HG03060 (cell line): ENCODE data around the gene PTMA.
"Not testable (repeated sequence)": the region's sequence is repeated elsewhere in the genome, so short reads cannot be mapped to it uniquely, and the experiment has no call there.

Experiments
- ATAC-seq: cut with Tn5 transposase; IDR thresholded peaks from one replicate; pipeline ENCODE4 v1.9.1; 2021; ENCODE audit warnings: low read depth, moderate number of reproducible peaks; ENCODE audit not compliant: unreplicated experiment

The PTMA gene

DNA sequence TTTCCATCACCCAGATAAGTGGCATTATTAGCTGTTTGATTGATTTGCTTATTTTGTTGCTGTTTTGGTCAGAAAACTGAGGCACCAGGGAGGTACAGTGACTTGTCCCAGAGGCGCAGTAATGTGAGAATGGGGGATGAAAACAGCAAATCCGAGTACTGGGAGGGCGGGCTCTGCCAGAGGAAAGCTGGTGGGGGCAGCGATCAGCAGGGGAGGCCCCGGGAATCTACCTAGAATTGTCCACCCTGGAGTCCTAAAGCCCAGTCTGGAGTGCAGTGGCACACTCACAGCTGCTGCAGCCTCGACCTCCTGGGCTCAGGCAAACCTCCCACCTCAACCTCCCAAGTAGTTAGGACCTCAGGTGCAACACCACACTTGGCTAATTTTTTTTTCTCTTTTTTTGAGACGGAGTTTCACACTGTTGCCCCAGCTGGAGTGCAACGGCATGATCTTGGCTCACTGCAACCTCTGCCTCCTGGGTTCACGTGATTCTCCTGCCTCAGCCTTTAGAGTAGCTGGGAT lies 17.0 kb upstream of the PTMA start:
- ATAC-seq: no peak

- no peak for ATAC-seq
Measured at GRCh38 chr2:231692847-231693246, 15.5 kb upstream of the PTMA start.

DNA sequence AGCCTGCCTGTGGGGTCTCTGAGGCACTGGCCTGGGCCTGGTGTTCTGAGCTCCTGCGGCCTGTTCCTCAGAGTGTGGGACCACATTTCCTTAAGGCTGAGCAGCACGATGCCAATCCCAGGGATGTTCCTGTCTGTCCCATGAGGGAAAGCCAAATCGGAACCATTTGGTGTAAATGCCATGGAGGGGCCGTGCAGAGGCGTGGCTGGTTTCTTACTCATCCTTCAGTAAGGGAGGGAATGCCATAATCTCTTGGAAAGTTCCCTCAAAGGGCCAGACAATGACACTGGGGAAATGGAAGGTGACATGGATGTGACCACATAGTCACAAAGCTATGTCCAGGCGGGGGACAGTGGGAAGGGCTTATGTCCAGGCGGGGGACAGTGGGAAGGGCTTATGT lies 14.4 kb upstream of the PTMA start:
- no peak for ATAC-seq

DNA sequence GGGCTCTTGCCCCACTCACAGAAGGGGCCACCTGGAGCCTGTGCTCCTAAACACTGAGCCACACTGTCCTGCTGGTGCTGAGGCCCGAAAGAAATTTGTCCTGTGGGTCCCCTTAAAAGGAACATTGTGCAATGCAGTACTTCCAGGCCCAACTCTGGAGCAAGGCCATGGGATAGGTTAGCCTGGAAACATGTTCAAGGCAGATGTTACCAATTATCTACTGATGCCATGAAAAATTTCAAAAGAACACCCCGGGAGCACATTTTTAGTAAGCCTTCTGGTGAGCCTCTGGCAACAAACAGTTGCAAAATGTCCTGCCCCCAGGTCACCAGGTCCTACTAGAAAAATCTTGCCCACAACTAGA lies 12.3 kb upstream of the PTMA start:
- no peak for ATAC-seq

- no peak for ATAC-seq
Measured at GRCh38 chr2:231699006-231699405, 9.3 kb upstream of the PTMA start.

GRCh38 chr2:231701456-231702373 lies 6.6 kb upstream of the PTMA start:
- ATAC-seq: no peak

DNA sequence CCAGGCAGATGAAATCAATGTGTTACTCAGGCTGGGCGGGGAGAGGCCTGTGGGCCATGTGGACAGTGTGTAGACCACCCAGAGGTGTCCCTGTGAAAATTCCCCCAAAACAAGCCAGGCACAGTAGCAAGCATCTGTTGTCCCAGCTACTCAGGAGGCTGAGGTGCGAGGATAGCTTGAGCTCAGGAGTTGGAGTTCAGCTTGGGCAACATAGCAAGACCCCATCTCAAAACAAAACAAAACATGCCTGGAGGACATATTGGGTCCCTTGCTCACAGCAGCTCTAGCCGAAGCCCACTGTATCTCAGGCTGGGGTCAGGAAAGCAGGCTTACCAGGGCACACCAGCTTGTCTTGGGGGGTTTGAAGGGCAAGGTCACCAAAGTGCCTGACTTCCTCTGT lies 4.3 kb upstream of the PTMA start:
- ATAC-seq: no peak

DNA sequence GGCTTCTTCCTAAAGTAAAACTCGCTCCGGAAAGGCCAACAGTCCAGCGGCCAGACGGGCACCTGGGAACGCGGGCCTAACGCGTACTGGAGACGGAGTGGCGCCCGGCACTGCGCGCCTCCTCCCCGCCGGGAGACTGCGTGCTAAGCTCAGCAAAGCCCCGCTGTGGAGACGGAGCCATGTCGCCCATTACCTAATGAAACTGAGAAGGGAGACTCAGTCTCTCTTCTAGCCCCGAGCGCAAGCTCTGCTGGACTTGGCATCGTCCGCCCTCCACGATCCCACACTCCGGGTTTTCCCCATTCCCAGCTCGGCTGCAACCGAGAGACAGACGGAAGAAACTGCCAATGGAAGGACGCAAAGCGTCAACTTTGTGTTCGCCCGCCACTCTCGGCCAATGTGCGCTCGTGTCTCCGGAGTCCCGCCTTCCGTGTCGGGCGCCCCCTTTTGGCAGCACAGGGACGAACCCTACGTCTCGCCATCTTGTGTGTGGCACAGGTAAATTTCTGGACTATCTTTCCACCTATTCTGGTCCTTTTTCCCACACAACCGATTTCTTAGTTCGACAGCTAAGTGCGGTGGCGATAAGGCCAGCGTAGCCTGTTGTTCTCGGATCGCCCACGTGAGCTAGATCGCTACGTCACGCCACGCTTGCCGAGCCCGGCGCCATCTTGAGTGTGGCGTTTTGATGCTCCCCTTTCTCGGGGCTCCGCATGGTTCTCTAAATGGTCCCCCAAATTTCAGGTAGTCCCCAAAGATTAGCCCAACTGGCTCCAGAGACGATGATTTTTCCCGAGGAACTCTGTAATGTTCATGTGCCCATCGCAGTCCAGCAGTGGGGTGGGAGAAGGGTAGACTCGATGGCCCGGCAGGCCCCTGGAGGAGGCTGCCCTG lies 1.3 kb upstream of the PTMA start:
- peak; percentile 43 for ATAC-seq

DNA sequence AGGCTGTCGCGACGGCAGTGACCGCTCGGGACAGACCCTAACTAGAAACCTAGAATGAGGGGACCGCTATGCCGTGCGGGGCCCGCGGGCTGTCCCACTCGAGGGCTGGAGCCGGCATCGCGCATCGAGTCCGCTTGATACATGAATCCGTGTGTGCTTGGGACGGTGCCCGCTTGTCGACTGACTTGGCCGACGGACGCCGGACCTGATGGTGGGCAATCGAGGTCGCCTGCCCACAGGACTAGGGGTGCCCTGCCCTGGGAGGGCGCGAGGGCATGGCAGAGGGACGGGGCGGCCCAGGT lies 749 bp upstream of the PTMA start:
- no peak for ATAC-seq

DNA sequence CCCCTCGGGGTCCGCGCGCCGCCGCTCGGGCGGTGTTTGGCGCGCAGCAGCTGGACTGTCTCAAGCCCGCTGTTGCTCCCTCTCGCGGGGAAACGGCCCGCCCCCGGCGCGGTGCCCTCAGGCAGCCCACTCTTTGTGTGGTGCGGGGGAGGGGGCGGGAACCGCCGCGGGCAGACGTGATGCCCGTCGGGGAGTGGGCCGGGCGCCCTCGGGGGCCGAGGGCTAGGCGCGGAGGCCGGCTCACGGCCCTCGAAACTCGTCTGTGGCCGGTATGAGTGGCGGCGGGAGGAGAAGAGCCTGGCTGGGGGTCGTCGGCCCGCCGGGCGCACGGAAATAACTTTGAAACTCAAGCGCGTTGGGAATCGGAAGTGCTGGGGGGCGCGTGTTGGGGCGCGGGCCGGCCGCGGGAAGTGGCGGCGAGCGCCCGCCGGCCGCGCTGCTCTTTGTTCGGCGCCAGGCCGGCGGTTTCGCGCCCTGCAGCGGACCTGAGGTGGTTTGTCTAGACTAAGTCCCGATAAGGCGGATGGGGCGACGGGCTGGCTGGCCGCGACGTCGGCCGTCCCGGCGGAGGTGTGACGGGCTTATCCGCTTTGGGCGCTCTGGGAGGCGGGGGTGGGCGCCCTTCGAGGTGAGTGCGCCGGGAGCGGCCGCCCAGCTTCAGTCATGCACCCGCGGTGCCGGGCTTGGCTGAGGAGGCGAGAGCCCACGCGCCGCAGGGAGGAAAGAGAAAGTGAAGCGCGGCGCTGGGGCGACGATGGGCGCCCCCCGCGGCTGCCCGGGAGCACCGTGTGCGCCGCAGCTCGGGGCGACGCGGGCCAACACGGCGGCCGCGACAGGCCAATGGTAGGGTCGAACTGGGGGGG lies 679 bp downstream of the PTMA start:
- no peak for ATAC-seq

DNA sequence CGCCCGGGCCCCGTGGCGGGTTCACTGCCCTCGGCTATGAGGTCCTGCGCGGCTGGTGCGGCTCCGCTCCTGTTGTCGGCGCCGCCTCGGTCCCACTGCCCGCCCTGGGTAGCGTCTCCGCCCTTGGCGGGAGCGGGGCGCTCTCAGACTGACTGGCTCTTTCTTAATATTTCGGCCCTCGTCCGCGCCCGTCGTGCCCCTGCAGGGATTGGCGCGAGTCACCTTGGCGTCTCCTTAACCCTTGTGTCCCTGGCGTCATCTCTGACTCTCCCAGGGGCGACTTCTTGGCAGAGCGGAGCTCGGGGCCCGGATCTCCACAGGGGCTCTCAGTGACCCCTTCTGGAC lies 1.3 kb downstream of the PTMA start:
- ATAC-seq: no peak

DNA sequence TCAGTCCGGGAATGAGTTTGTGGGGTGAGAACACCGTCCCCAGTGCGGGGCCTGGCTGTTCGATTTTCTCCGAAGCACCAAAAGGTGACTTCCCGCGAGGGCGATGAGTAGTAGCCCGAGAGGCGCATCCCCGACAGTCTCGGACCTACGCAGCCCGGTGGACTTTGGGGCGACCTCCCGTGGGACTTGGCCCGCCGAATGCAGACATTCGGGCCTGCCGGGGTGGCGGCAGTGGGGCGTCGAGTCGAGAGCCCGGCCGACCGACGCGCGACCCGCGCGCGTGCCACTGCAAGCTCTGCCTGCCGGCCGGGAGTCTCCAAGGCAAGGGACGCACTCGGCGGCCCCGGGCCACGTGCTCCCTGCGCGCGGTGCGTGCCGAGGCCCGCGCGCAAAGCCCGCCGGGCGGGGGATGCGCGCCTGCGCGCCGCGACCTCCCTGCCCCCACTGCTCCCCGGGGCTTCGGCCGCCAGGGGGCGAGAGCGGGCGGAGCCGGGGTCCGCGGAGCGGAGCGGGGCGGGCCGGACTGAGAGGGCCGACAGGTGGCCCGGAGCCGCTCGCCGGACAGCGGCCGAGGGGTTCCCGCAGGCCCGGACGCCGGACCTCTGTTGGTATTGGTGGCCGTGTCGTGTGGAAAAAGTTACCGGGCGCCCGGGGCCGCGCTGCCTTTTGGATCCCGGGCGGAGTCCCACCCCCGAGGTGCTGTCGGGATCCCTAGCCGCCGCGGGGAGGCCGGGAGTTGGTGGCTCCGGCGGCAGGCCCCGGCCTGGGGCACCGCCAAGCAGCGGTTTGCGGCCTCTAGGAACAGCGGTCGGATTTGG lies 1.9 kb downstream of the PTMA start:
- ATAC-seq: no peak

DNA sequence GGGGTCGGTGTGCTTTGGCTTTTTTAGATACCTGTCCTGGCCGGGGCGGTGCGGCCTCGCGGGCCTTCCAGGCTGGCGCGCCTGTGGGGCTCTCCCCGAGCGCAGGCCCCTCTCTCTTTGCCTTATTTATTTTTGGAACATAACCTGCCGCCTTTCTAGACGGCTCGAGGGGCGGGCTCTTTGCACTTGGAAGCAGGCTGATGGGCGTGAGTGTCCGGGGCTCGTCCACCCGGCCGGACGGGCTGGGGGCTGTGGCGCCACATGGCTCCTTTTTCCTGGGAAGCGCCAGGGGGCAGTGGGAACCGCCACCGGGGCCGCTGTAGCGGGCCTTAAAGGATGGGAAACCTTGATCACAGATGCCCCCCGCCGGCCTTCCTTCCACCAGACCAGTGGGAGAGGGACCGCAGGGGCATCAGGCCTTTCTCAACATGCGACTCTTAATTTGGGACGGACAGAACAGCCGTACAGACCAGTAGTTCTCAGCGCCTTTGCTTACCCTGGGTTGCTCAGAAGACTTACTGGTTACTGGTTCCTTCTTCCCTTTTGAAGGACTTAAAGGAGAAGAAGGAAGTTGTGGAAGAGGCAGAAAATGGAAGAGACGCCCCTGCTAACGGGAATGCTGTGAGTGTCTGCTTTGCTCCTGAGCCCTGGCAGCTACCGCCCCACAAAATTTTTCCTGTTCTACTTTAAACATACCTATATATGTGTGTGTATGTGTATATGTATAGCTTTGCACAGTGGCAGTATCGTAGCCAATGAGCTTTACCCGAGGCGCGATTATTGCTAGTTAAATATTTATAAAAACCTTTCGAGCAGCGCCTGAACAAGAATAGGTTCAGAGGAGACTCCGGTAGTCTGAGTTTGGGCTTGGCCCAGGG lies 2.7 kb downstream of the PTMA start:
- ATAC-seq: no peak

- ATAC-seq: no peak
Measured at GRCh38 chr2:231711677-231712450, 3.5 kb downstream of the PTMA start.

GRCh38 chr2:231712451-231713021 lies 4.2 kb downstream of the PTMA start:
- not testable (repeated sequence) for ATAC-seq

GRCh38 chr2:231713406-231713729 lies 5.0 kb downstream of the PTMA start:
- not testable (repeated sequence) for ATAC-seq

- peak; percentile 22 for ATAC-seq
Measured at GRCh38 chr2:231713730-231714638, 5.7 kb downstream of the PTMA start.
